Stimulated activated naive B cell treated with anti-CD40 and anti-IgM and Interleukin-4, amounts not matched to agents 10 μg/mL and 1 μg/mL and 100 μg/mL, for 72 hours (primary cell): Measurements from ENCODE around the gene INPP4A.
A peak's percentile ranks its signal among the peaks of the same experiment; 100 is the strongest.

Experiments
- ATAC-seq, 2 donors: fragments of 150-1000 bp; cut with Tn5 transposase; replicated peaks; 2 replicates each; pipeline ENCODE4 v1.10.0; 2021; ENCODE audit warnings: moderate library complexity in 1 of 2
- DNase-seq: peaks from one replicate; pipeline ENCODE4 v3.0.0; 2021
- H3K27ac Mint-ChIP-seq: one replicate; pipeline ENCODE4 v1.8.0; 2022; ENCODE audit warnings: mild to moderate bottlenecking, mixed read lengths
- H3K27me3 Mint-ChIP-seq, 2 donors: one replicate each; pipeline ENCODE4 v1.8.0; 2022; ENCODE audit warnings: mixed read lengths in 2 of 2
- H3K36me3 Mint-ChIP-seq, 2 donors: one replicate each; pipeline ENCODE4 v1.8.0; 2022; ENCODE audit warnings: mixed read lengths in 2 of 2, mild to moderate bottlenecking in 1 of 2
- H3K4me1 Mint-ChIP-seq, 2 donors: one replicate each; pipeline ENCODE4 v1.8.0; 2022; ENCODE audit warnings: mixed read lengths in 2 of 2, mild to moderate bottlenecking in 1 of 2
- H3K4me3 Mint-ChIP-seq, 2 donors: one replicate each; pipeline ENCODE4 v1.8.0; 2022; ENCODE audit warnings: mild to moderate bottlenecking in 2 of 2, mixed read lengths in 2 of 2, moderate library complexity in 1 of 2
- H3K9me3 Mint-ChIP-seq, 2 donors: one replicate each; pipeline ENCODE4 v1.8.0; 2022; ENCODE audit warnings: mixed read lengths in 2 of 2, mild to moderate bottlenecking in 1 of 2

The INPP4A gene

GRCh38 chr2:98538280-98539041 is 93.8 kb downstream of the INPP4A start:
- Mint-ChIP-seq H3K36me3 (peaks cover 40 to 50% of the 10 kb centered on the region in 2 donors), H3K4me1 (peaks cover 7 to 9% of the 10 kb centered on the region in 2 donors), H3K27ac (peak overlapping the region; percentile 26), H3K27me3 (no peaks in the 10 kb centered on the region), H3K4me3 (no peak overlapping the region), H3K9me3 (no peaks in the 10 kb centered on the region)
- DNase-seq (no peak), ATAC-seq (no peak)

GRCh38 chr2:98539056-98539735 is 94.5 kb downstream of the INPP4A start:
- peaks cover 44 to 56% of the 10 kb centered on the region in 2 donors for H3K36me3 Mint-ChIP-seq

GRCh38 chr2:98540536-98540935 is 95.9 kb downstream of the INPP4A start:
- H3K4me3 Mint-ChIP-seq, result no peak overlapping the region
- ATAC-seq, result no peak
- H3K27me3 Mint-ChIP-seq, result no peaks in the 10 kb centered on the region
- H3K9me3 Mint-ChIP-seq, result no peaks in the 10 kb centered on the region
- no peak for DNase-seq
- peaks cover 45 to 65% of the 10 kb centered on the region in 2 donors for H3K36me3 Mint-ChIP-seq
- no peak overlapping the region for H3K27ac Mint-ChIP-seq
- peaks cover 7 to 9% of the 10 kb centered on the region in 2 donors for H3K4me1 Mint-ChIP-seq

More at GRCh38 chr2:98539056-98539735, 94.5 kb downstream of the INPP4A start:
- ATAC-seq (no peak), DNase-seq (no peak)
- no peak overlapping the region for H3K27ac Mint-ChIP-seq
- no peaks in the 10 kb centered on the region for H3K27me3 Mint-ChIP-seq
- H3K4me3 Mint-ChIP-seq, result no peak overlapping the region
- no peaks in the 10 kb centered on the region for H3K9me3 Mint-ChIP-seq
- H3K4me1 Mint-ChIP-seq, result peaks cover 7 to 9% of the 10 kb centered on the region in 2 donors

- no peaks in the 10 kb centered on the region for H3K27me3 Mint-ChIP-seq
- no peak overlapping the region for H3K4me3 Mint-ChIP-seq
- no peaks in the 10 kb centered on the region for H3K9me3 Mint-ChIP-seq
- peaks cover 46 to 72% of the 10 kb centered on the region in 2 donors for H3K36me3 Mint-ChIP-seq
- H3K27ac Mint-ChIP-seq, result peak overlapping the region; percentile 52
- ATAC-seq (peak; percentile 57 to 61), DNase-seq (no peak)
- H3K4me1 Mint-ChIP-seq, result peaks cover 7 to 9% of the 10 kb centered on the region in 2 donors
Measured at GRCh38 chr2:98541489-98541888, 96.8 kb downstream of the INPP4A start.

GRCh38 chr2:98541906-98542305 is 97.2 kb downstream of the INPP4A start:
- Mint-ChIP-seq H3K27me3 (no peaks in the 10 kb centered on the region), H3K4me3 (no peak overlapping the region), H3K27ac (peak overlapping the region; percentile 52), H3K4me1 (peaks cover 8 to 12% of the 10 kb centered on the region in 2 donors), H3K9me3 (no peaks in the 10 kb centered on the region), H3K36me3 (peaks cover 46 to 72% of the 10 kb centered on the region in 2 donors)
- peak; percentile 19 for DNase-seq
- peak; percentile 82 to 88 for ATAC-seq

- ATAC-seq (no peak), DNase-seq (no peak)
- Mint-ChIP-seq H3K36me3 (peaks cover 46 to 77% of the 10 kb centered on the region in 2 donors), H3K4me1 (peaks cover 21 to 24% of the 10 kb centered on the region in 2 donors), H3K9me3 (no peaks in the 10 kb centered on the region), H3K27me3 (no peaks in the 10 kb centered on the region), H3K27ac (peak overlapping the region; percentile 56), H3K4me3 (no peak overlapping the region)
Measured at GRCh38 chr2:98543214-98543613, 98.6 kb downstream of the INPP4A start.

- H3K36me3 Mint-ChIP-seq, result peaks cover 42 to 74% of the 10 kb centered on the region in 2 donors
- no peak overlapping the region for H3K4me3 Mint-ChIP-seq
- DNase-seq (no peak), ATAC-seq (no peak)
- H3K4me1 Mint-ChIP-seq, result peaks cover 26 to 27% of the 10 kb centered on the region in 2 donors
- no peaks in the 10 kb centered on the region for H3K27me3 Mint-ChIP-seq
- H3K27ac Mint-ChIP-seq, result peak overlapping the region; percentile 56
- H3K9me3 Mint-ChIP-seq, result no peaks in the 10 kb centered on the region
Measured at GRCh38 chr2:98543842-98544241, 99.2 kb downstream of the INPP4A start.

- H3K4me1 Mint-ChIP-seq, result peaks cover 34 to 45% of the 10 kb centered on the region in 2 donors
- no peaks in the 10 kb centered on the region for H3K9me3 Mint-ChIP-seq
- no peak overlapping the region for H3K4me3 Mint-ChIP-seq
- H3K27ac Mint-ChIP-seq, result no peak overlapping the region
- DNase-seq (no peak), ATAC-seq (no peak)
- no peaks in the 10 kb centered on the region for H3K27me3 Mint-ChIP-seq
- peaks cover 36 to 64% of the 10 kb centered on the region in 2 donors for H3K36me3 Mint-ChIP-seq
Measured at GRCh38 chr2:98545591-98545990, 100.9 kb downstream of the INPP4A start.

GRCh38 chr2:98546186-98546585 is 101.5 kb downstream of the INPP4A start:
- Mint-ChIP-seq H3K27me3 (no peaks in the 10 kb centered on the region), H3K4me3 (no peak overlapping the region), H3K36me3 (peaks cover 36 to 68% of the 10 kb centered on the region in 2 donors), H3K27ac (no peak overlapping the region), H3K4me1 (peaks cover 36 to 51% of the 10 kb centered on the region in 2 donors), H3K9me3 (no peaks in the 10 kb centered on the region)
- ATAC-seq (no peak), DNase-seq (no peak)

- H3K27ac Mint-ChIP-seq, result peak overlapping the region; percentile 15
- H3K27me3 Mint-ChIP-seq, result no peaks in the 10 kb centered on the region
- H3K36me3 Mint-ChIP-seq, result peaks cover 33 to 74% of the 10 kb centered on the region in 2 donors
- peak overlapping the region; percentile 3 to 6 for H3K4me3 Mint-ChIP-seq
- H3K9me3 Mint-ChIP-seq, result no peaks in the 10 kb centered on the region
- H3K4me1 Mint-ChIP-seq, result peaks cover 35 to 53% of the 10 kb centered on the region in 2 donors
- DNase-seq (no peak), ATAC-seq (peak; percentile 40 to 41)
Measured at GRCh38 chr2:98547092-98547790, 102.6 kb downstream of the INPP4A start.

GRCh38 chr2:98548920-98549818 is 104.5 kb downstream of the INPP4A start:
- Mint-ChIP-seq H3K27me3 (no peaks in the 10 kb centered on the region), H3K4me1 (peaks cover 36 to 66% of the 10 kb centered on the region in 2 donors), H3K36me3 (peaks cover 37 to 80% of the 10 kb centered on the region in 2 donors), H3K27ac (peak overlapping the region; percentile 53), H3K4me3 (peak overlapping the region in 1 of 2 donors; percentile 15), H3K9me3 (no peaks in the 10 kb centered on the region)
- peak; percentile 76 to 77 for ATAC-seq
- DNase-seq, result peak; percentile 49

GRCh38 chr2:98550165-98550564 is 105.5 kb downstream of the INPP4A start:
- ATAC-seq (no peak), DNase-seq (no peak)
- Mint-ChIP-seq H3K4me1 (peaks cover 38 to 76% of the 10 kb centered on the region in 2 donors), H3K27me3 (no peaks in the 10 kb centered on the region), H3K27ac (no peak overlapping the region), H3K9me3 (no peaks in the 10 kb centered on the region), H3K4me3 (no peak overlapping the region), H3K36me3 (peaks cover 41 to 84% of the 10 kb centered on the region in 2 donors)

GRCh38 chr2:98551316-98551715 is 106.7 kb downstream of the INPP4A start:
- Mint-ChIP-seq H3K4me1 (peaks cover 48 to 88% of the 10 kb centered on the region in 2 donors), H3K36me3 (peaks cover 46 to 84% of the 10 kb centered on the region in 2 donors), H3K9me3 (no peaks in the 10 kb centered on the region), H3K27ac (peak overlapping the region; percentile 57), H3K4me3 (peak overlapping the region in 1 of 2 donors; percentile 3), H3K27me3 (no peaks in the 10 kb centered on the region)
- DNase-seq (peak; percentile 33), ATAC-seq (peak; percentile 40 to 45)
